ENCODE data around the gene CMTM1.
A peak's percentile ranks its signal among the peaks of the same experiment; 100 is the strongest.

Gene CMTM1

GRCh38 chr16:66566051-66566901 lies at the start of gene CMTM1:
CMTM1 (plus strand) TSS chr16:66566439; CDS start chr16:66566514, 75 bp downstream.
- DNase-seq (ENCODE audit: low read depth) = no peak

- no peak for DNase-seq (ENCODE audit: low read depth)
Observed at GRCh38 chr16:66516509-66516807, 49.8 kb upstream of the CMTM1 start.

- DNase-seq (ENCODE audit: low read depth) = peak; percentile 98
Observed at GRCh38 chr16:66516808-66517585, 49.2 kb upstream of the CMTM1 start.

GRCh38 chr16:66517586-66518263 lies 48.5 kb upstream of the CMTM1 start:
- no peak for DNase-seq (ENCODE audit: low read depth)

GRCh38 chr16:66519482-66520373 lies 46.5 kb upstream of the CMTM1 start:
- DNase-seq (ENCODE audit: low read depth) = no peak

- DNase-seq (ENCODE audit: low read depth) = no peak
Observed at GRCh38 chr16:66520406-66521170, 45.7 kb upstream of the CMTM1 start.

GRCh38 chr16:66521252-66521713 lies 45.0 kb upstream of the CMTM1 start:
- DNase-seq (ENCODE audit: low read depth) = no peak

- peak; percentile 93 for DNase-seq (ENCODE audit: low read depth)
Observed at GRCh38 chr16:66521951-66522771, 44.1 kb upstream of the CMTM1 start.

- DNase-seq (ENCODE audit: low read depth) = no peak
Observed at GRCh38 chr16:66522816-66523590, 43.2 kb upstream of the CMTM1 start.

- no peak for DNase-seq (ENCODE audit: low read depth)
Observed at GRCh38 chr16:66523861-66524354, 42.3 kb upstream of the CMTM1 start.

- peak; percentile 20 for DNase-seq (ENCODE audit: low read depth)
Observed at GRCh38 chr16:66524601-66525164, 41.6 kb upstream of the CMTM1 start.

GRCh38 chr16:66525396-66526180 lies 40.7 kb upstream of the CMTM1 start:
- DNase-seq (ENCODE audit: low read depth) = peak; percentile 97

- DNase-seq (ENCODE audit: low read depth) = no peak
Observed at GRCh38 chr16:66528294-66528693, 37.9 kb upstream of the CMTM1 start.

- DNase-seq (ENCODE audit: low read depth) = no peak
Observed at GRCh38 chr16:66529475-66529874, 36.8 kb upstream of the CMTM1 start.

- no peak for DNase-seq (ENCODE audit: low read depth)
Observed at GRCh38 chr16:66534376-66534799, 31.9 kb upstream of the CMTM1 start.

GRCh38 chr16:66536525-66536924 lies 29.7 kb upstream of the CMTM1 start:
- no peak for DNase-seq (ENCODE audit: low read depth)

- no peak for DNase-seq (ENCODE audit: low read depth)
Observed at GRCh38 chr16:66537236-66537635, 29.0 kb upstream of the CMTM1 start.

GRCh38 chr16:66538910-66539309 lies 27.3 kb upstream of the CMTM1 start:
- no peak for DNase-seq (ENCODE audit: low read depth)

All from ELR (cell line).